Activated CD8-positive, alpha-beta T cell treated with anti-CD3 and anti-CD28 coated beads, Interleukin-2, amount 10 ng/mL, durations not matched to agents 7 days and 5 days (primary cell): ENCODE results near the gene EBF3. TPM values are rescaled to one million over a fixed set of nuclear protein-coding genes. Genes with fewer than 3 reads are reported as not detected.

Source experiments
- ATAC-seq: fragments of 150-1000 bp; cut with Tn5 transposase; one replicate; pipeline ENCODE4 v1.10.0; 2021; ENCODE audit warnings: moderate library complexity
- CTCF ChIA-PET: fragments of 350-600 bp; sonication (Branson Sonifier 250); formaldehyde crosslinking; loops from one replicate; lab custom pipeline; 2021; ENCODE audit warnings: antibody characterized with exemption; lab: Charles Lee
- POLR2A ChIA-PET: fragments of 350-600 bp; sonication (Branson Sonifier 250); formaldehyde crosslinking; loops from one replicate; lab custom pipeline; 2021; ENCODE audit warnings: antibody characterized with exemption; lab: Charles Lee
- DNase-seq: peaks from one replicate; pipeline ENCODE4 v3.0.0-alpha.2; 2020
- H3K27ac Mint-ChIP-seq: one replicate; pipeline ENCODE4 v1.8.0; 2021; ENCODE audit warnings: mild to moderate bottlenecking, mixed read lengths
- H3K27me3 Mint-ChIP-seq: one replicate; pipeline ENCODE4 v1.8.0; 2021; ENCODE audit warnings: low read depth, mixed read lengths
- H3K36me3 Mint-ChIP-seq: one replicate; pipeline ENCODE4 v1.8.0; 2021; ENCODE audit warnings: low read depth, mixed read lengths
- H3K4me1 Mint-ChIP-seq: one replicate; pipeline ENCODE4 v1.8.0; 2021; ENCODE audit warnings: low read depth, mixed read lengths
- H3K4me3 Mint-ChIP-seq: one replicate; pipeline ENCODE4 v1.8.0; 2021; ENCODE audit warnings: mild to moderate bottlenecking, mixed read lengths
- H3K9me3 Mint-ChIP-seq: one replicate; pipeline ENCODE4 v1.8.0; 2022; ENCODE audit warnings: mixed read lengths; ENCODE audit not compliant: insufficient read depth
- total RNA-seq, 2 experiments: library from RNA; stranded (reverse); gene quantifications; one replicate each; pipeline ENCODE4 v1.2.3, GENCODE V29; 2021

The EBF3 gene
- total RNA-seq, 2 experiments from 2014 or later: not detected

DNA sequence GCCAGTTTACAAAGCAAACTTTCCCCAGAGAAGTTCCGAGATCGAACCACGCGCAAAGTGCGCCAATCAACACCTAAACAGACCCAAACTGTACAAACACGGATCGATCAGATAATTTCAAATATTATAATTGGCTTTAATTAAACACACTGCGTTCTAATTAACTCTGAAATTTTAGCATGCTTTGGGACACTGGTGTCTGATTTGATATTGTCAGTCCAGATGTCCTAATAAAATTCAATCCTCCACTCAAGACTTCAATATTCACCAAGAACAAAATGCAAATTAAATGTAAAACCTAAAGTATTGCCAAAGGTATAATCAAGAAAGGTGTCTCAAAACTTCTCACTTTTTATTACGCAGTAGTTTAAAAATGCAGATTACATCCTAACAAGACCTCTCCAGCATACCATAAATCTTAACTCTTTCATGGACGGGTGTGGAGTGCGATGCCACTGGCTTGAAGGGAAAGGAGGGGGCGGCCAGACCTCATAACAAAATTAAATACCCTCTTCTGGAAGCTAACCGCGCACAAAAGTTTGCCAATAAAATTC is 5.9 kb upstream of the EBF3 start:
- ATAC-seq: no peak
- Mint-ChIP-seq H3K36me3 (peaks cover 5% of the 10 kb centered on the region), H3K9me3 (no peaks in the 10 kb centered on the region), H3K4me1 (peaks cover 9% of the 10 kb centered on the region), H3K27me3 (peaks cover 63% of the 10 kb centered on the region), H3K27ac (peak overlapping the region; percentile 66), H3K4me3 (peak overlapping the region; percentile 18)
- ChIA-PET CTCF (interaction anchor here (1.3 kb wide), 1 partner anchor 210 kb away, joined by 4 read pairs; no protein-coding TSS in a partner anchor), POLR2A (no interaction called here)
- DNase-seq: no peak

DNA sequence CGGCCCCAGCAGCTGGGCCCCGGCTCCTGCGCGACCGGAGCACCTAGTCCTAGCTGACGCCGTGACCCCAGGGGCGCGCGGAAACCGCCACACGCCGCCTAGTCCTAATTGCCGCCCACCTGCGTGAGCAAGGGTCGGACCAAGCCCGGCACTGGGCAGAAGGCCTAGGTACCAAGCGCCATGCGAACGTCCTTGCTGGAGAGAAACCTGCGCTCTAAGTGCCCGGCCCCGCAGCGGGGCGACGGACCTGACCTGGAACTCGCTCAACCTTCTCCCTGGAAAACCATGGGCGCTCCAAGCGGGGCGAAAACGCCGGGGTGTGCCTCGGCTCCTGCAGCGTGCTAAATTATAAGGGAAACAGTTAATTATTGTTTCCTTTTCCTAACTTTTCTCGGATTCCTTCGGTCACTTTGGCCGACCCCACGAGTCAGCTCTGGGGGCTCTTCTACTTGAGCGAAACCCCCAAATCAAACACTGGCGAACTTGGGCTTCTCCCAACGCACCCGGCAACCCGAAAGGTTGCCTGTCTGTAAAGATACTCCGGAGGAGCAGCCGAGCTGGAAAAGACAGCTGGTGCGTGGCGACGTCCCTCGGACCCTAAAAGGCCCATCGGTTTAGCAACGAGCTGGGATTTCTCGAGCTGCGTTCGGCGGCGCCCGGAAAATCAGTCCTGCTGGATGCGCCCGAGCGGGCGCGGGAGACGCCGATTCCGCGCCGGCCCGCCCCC is 5.3 kb upstream of the EBF3 start:
- Mint-ChIP-seq H3K9me3 (no peaks in the 10 kb centered on the region), H3K4me1 (peaks cover 10% of the 10 kb centered on the region), H3K27me3 (peaks cover 59% of the 10 kb centered on the region), H3K36me3 (peaks cover 5% of the 10 kb centered on the region), H3K27ac (peak overlapping the region; percentile 66), H3K4me3 (peak overlapping the region; percentile 8)
- ChIA-PET CTCF (no interaction called here), POLR2A (no interaction called here)
- no peak for DNase-seq
- ATAC-seq: no peak

DNA sequence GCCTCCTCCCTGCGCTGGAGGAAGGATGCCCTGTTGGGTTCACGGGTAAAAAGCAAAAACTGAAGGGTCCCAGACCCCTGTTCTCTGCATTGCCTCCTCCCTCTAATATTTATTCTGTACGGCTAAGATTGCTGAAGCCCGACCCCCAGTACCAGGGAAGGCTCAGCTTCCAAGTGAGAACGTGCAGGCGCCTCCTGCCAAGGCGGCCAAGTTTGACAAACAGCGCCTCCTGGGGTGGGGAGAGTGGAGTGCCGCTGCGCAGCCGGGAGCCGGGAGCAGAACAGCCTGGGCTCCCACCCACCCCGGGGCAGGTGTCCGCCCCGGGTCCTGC is 4.7 kb upstream of the EBF3 start:
- peak; percentile 41 for DNase-seq
- ATAC-seq: peak; percentile 37

DNA sequence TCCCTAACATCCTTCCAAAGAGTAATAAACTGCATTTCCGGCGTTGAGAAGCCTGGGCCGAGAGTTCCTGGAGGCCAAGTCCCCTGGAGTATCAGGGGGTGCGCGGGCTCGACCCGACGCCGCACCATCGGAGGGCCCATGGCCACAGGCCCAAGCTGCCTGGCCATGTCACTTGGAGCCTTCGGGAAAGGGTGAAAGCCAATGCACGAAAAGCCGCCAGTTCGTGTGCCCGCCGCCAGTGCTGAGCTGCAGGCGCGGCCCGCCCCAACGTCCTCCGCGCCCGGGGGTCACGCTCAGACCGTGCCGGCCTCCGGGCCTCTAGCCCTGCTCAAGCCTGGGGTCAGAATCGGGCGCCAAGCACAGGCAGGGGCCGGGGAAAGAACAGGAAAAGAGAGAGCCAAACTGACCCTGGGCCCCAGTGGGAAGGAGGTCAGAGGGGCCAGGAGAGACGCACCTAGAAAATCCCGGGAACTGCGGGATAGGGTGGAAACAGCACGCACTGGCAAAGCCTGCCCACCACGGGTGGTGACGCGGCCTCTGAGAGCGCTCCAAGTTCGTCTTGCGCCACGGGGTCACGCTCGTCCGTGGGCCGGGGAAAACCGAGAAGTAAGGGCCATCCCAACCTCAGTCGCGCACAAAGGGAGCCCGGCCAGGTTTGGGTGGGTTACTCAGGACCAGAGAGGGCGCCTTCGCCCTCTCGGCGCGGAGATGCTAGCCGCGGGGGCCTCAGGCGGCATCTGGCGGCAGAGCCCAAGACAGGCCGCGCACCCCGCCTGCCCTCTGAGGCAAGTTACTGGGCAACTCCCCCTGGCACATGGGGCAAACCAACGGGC is 4.2 kb upstream of the EBF3 start:
- no peak for DNase-seq
- POLR2A ChIA-PET: no interaction called here
- H3K27me3 Mint-ChIP-seq: peaks cover 53% of the 10 kb centered on the region
- H3K36me3 Mint-ChIP-seq: peaks cover 5% of the 10 kb centered on the region
- no peak overlapping the region for H3K27ac Mint-ChIP-seq
- H3K4me3 Mint-ChIP-seq: no peak overlapping the region
- ATAC-seq: no peak
- peaks cover 11% of the 10 kb centered on the region for H3K4me1 Mint-ChIP-seq
- CTCF ChIA-PET: no interaction called here
- no peaks in the 10 kb centered on the region for H3K9me3 Mint-ChIP-seq

More for the DNA sequence above, 4.7 kb upstream of the EBF3 start:
- H3K4me1 Mint-ChIP-seq: peaks cover 10% of the 10 kb centered on the region
- no peak overlapping the region for H3K27ac Mint-ChIP-seq
- POLR2A ChIA-PET: no interaction called here
- CTCF ChIA-PET: no interaction called here
- no peak overlapping the region for H3K4me3 Mint-ChIP-seq
- H3K36me3 Mint-ChIP-seq: peaks cover 5% of the 10 kb centered on the region
- no peaks in the 10 kb centered on the region for H3K9me3 Mint-ChIP-seq
- H3K27me3 Mint-ChIP-seq: peaks cover 55% of the 10 kb centered on the region

DNA sequence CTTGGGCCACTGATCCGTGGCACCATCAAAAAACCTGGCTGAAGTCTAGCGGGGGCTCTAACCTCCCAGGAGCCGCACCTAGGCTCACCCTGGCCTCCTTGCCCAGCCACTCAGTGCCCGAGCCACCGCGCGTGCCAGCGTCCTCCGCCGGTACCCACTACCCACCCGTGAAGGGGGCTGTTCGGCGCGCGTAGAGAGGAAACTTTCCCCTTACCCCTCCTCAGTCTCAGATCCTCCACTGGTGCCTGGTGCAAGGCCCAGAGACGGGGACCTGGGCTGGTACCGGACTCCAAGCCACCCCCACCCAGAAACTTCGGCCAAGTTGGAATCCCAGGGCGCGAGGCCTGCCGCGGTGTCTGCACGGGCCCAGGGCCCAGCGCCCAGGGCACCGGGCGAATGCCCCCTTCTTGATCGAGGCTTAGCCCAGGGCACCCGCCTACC is 3.5 kb upstream of the EBF3 start:
- H3K9me3 Mint-ChIP-seq: no peaks in the 10 kb centered on the region
- H3K36me3 Mint-ChIP-seq: peaks cover 6% of the 10 kb centered on the region
- no peak overlapping the region for H3K27ac Mint-ChIP-seq
- DNase-seq (no peak), ATAC-seq (no peak)
- no peak overlapping the region for H3K4me3 Mint-ChIP-seq
- H3K27me3 Mint-ChIP-seq: peaks cover 58% of the 10 kb centered on the region
- CTCF ChIA-PET: no interaction called here
- peaks cover 15% of the 10 kb centered on the region for H3K4me1 Mint-ChIP-seq
- POLR2A ChIA-PET: no interaction called here

DNA sequence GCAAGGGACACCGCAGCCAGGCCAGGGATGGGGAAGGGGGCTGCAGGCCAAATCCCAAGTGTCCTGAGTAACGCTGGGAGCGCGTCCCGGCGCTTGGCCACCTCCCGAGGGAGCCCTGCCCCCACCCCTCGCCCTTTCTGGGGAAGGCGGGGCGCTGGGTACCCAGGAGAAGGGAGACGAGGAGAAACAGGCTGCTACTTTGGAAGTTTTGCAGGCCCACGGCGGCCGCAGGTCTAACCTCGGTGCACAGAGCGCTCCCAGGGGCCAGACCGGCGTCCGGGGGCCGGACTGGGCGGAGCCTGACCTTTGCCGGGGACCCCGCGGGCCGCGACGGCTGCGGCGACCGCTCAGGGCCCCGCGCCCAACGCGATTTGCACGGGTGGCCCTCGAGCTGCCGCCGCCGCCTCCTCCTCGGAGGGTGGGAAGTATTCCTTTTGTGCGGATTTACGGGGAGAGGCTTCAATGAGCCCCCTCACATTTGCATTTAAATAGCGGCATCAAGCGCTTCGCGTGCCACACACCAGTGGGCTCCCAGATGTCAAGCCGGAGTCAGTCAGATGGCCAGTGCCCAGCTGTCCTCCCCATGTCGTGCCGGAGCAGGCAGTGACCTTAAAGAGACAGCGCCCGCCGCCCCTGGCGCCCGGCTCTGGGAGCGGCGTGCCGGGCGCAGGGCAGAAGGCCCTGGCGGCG is 3.0 kb upstream of the EBF3 start:
- Mint-ChIP-seq H3K9me3 (no peaks in the 10 kb centered on the region), H3K27me3 (peaks cover 58% of the 10 kb centered on the region), H3K27ac (no peak overlapping the region), H3K4me1 (peaks cover 17% of the 10 kb centered on the region), H3K4me3 (no peak overlapping the region), H3K36me3 (peaks cover 7% of the 10 kb centered on the region)
- no peak for ATAC-seq
- no peak for DNase-seq
- ChIA-PET CTCF (no interaction called here), POLR2A (no interaction called here)

DNA sequence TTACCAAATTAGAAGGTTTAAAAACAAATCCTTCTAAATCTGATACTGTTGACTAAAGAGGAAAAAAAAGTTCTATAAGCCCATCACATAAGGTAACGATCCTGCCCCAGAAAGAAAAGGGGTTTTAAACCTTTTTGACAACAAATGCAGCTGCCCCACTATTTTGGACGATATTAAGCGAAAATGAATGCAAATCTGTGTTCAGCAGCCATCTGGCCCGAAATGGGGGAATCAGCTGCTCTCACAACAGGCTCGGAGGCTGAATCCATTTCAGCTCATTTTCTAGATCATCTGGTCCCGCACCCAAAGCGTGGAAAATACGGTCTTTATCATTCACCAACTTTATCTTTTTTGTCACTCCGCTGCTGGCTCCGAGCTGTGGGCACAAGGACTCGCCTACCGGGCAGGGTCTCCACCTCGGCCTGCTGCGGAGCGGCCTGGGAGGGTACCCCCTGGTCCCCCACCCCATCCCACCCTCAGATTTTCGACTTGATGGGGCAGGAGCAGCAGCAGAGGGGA is 2.4 kb upstream of the EBF3 start:
- ATAC-seq (no peak), DNase-seq (no peak)
- peaks cover 59% of the 10 kb centered on the region for H3K27me3 Mint-ChIP-seq
- CTCF ChIA-PET: no interaction called here
- H3K27ac Mint-ChIP-seq: no peak overlapping the region
- peaks cover 14% of the 10 kb centered on the region for H3K4me1 Mint-ChIP-seq
- POLR2A ChIA-PET: no interaction called here
- no peaks in the 10 kb centered on the region for H3K9me3 Mint-ChIP-seq
- H3K36me3 Mint-ChIP-seq: peaks cover 3% of the 10 kb centered on the region
- no peak overlapping the region for H3K4me3 Mint-ChIP-seq

DNA sequence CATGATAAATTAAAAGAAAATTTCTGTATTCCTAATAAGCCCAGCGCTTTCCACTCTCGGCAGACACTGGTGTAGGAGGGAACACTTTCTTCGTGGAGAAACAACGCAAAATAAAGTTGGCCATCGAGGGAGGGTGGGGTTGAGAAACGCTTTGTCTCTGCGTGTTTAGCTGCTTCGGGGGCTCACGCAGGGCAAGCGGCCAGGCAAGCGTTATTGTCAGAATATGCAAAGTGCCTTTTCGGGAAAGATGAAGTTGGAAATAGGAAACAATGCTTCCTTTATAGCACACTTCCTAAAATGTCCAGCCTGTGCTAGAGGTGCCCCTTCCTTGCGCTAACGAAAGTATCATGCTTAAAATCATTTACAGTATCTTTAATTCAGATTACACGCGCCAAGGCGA is 1.9 kb upstream of the EBF3 start:
- ChIA-PET CTCF (no interaction called here), POLR2A (no interaction called here)
- H3K27ac Mint-ChIP-seq: no peak overlapping the region
- no peak for ATAC-seq
- peaks cover 14% of the 10 kb centered on the region for H3K4me1 Mint-ChIP-seq
- H3K9me3 Mint-ChIP-seq: no peaks in the 10 kb centered on the region
- H3K4me3 Mint-ChIP-seq: peak overlapping the region; percentile 34
- no peak for DNase-seq
- H3K27me3 Mint-ChIP-seq: peaks cover 62% of the 10 kb centered on the region
- H3K36me3 Mint-ChIP-seq: peaks cover 3% of the 10 kb centered on the region

DNA sequence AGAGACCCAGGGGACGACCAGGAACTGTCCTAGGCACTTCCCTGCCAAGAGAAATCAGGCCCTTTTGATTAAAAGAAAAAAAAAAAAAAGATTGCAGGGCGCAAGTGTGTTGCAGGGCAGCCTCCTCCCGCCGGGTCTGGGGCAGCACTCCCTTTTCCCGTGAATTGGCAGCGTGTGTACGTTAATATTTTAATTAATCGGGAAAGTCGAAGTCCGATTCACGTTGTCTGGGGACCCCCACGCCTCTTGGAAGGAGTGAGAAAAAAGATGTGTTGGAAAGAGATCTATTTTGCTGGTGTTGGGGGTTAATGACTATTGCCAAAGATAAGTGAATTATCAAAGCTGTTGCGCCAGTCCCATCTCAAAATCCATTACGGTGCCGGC is 1.3 kb upstream of the EBF3 start:
- CTCF ChIA-PET: no interaction called here
- POLR2A ChIA-PET: no interaction called here
- H3K9me3 Mint-ChIP-seq: peaks cover 3% of the 10 kb centered on the region
- peaks cover 16% of the 10 kb centered on the region for H3K4me1 Mint-ChIP-seq
- peaks cover 62% of the 10 kb centered on the region for H3K27me3 Mint-ChIP-seq
- DNase-seq (no peak), ATAC-seq (no peak)
- peak overlapping the region; percentile 34 for H3K4me3 Mint-ChIP-seq
- peaks cover 3% of the 10 kb centered on the region for H3K36me3 Mint-ChIP-seq
- H3K27ac Mint-ChIP-seq: no peak overlapping the region

DNA sequence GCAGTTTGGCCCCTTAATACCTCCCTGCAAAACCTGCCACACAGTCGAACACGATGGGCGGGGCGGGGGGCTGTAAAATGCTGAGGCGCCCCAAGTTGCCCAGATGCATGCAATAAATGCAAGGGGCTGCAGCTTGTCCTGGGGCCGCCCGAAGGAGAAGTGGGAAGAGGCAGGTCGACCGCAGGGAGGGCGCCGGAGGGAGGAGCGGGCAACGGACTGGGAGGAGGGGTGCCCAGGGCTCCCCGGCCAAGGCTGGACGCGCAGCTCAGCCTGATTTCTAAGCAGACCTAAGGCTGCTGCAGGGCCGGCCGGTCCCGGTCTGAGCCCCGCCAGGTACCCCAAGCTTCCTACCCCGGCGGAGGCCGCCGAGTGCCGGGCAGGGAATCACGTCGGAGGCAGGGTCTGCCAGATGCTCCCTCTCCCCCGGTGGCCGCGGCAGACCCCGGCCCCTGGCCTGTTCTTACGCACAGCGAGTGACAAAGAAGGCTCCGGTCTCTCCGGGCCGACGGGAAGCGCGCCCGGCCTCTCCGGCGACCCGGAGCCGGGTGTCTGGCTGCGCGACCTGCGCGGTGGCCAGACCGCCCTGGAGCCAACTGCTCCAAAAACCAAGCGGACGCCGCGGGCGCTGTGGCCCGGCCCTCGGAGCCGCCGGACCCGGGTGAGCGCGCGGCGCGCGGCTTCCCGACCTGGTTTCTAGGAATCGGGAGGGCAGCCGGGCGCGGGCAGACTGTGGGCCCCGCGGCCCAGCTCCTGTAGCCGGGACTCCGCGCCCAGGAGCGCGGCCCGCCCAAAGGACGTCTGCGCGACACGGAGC is 744 bp upstream of the EBF3 start:
- DNase-seq (no peak), ATAC-seq (no peak)
- Mint-ChIP-seq H3K27me3 (peaks cover 61% of the 10 kb centered on the region), H3K27ac (peak overlapping the region; percentile 60), H3K9me3 (peaks cover 6% of the 10 kb centered on the region), H3K4me1 (peaks cover 18% of the 10 kb centered on the region), H3K4me3 (peak overlapping the region; percentile 53), H3K36me3 (peaks cover 4% of the 10 kb centered on the region)
- POLR2A ChIA-PET: no interaction called here
- CTCF ChIA-PET: no interaction called here
